Limb (tissue), 2 donors: Measurements from ENCODE around the gene ZNF268.

Source experiments
- DNase-seq, 2 donors: peaks; one replicate each; pipeline ENCODE4 v3.0.0-alpha.2; 2016; ENCODE audit errors: extremely low spot score in 2 of 2

ZNF268 gene

GRCh38 chr12:133181238-133181959 is at the start of gene ZNF268:
Gene ZNF268 (plus strand): TSS chr12:133181495. CDS start chr12:133181998, 503 bp downstream.
- DNase-seq: peak; percentile 89 to 93

- no peak for DNase-seq
Measured at GRCh38 chr12:133135747-133136146, 45.5 kb upstream of the ZNF268 start.

- DNase-seq: no peak
Measured at GRCh38 chr12:133145981-133146380, 35.3 kb upstream of the ZNF268 start.

- no peak for DNase-seq
Measured at GRCh38 chr12:133156125-133156690, 25.1 kb upstream of the ZNF268 start.

- DNase-seq: no peak
Measured at GRCh38 chr12:133165776-133166175, 15.5 kb upstream of the ZNF268 start.

GRCh38 chr12:133172491-133172890 is 8.8 kb upstream of the ZNF268 start:
- no peak for DNase-seq

- no peak for DNase-seq
Measured at GRCh38 chr12:133174901-133175300, 6.4 kb upstream of the ZNF268 start.

- no peak for DNase-seq
Measured at GRCh38 chr12:133180669-133181068, 626 bp upstream of the ZNF268 start.

GRCh38 chr12:133190176-133190575 is 8.9 kb downstream of the ZNF268 start:
- DNase-seq: no peak

GRCh38 chr12:133192847-133193246 is 11.6 kb downstream of the ZNF268 start:
- no peak for DNase-seq

- no peak for DNase-seq
Measured at GRCh38 chr12:133201888-133202287, 20.6 kb downstream of the ZNF268 start.

- DNase-seq: no peak
Measured at GRCh38 chr12:133202493-133203343, 21.4 kb downstream of the ZNF268 start.

- no peak for DNase-seq
Measured at GRCh38 chr12:133203344-133204263, 22.3 kb downstream of the ZNF268 start.

- DNase-seq: no peak
Measured at GRCh38 chr12:133204264-133204603, 22.9 kb downstream of the ZNF268 start.

GRCh38 chr12:133206390-133206789 is 25.1 kb downstream of the ZNF268 start:
- DNase-seq: no peak

- DNase-seq: no peak
Measured at GRCh38 chr12:133215724-133216123, 34.4 kb downstream of the ZNF268 start.

GRCh38 chr12:133217219-133217618 is 35.9 kb downstream of the ZNF268 start:
- no peak for DNase-seq

- DNase-seq: no peak
Measured at GRCh38 chr12:133220521-133220920, 39.2 kb downstream of the ZNF268 start.

GRCh38 chr12:133221241-133221640 is 39.9 kb downstream of the ZNF268 start:
- DNase-seq: no peak

GRCh38 chr12:133222211-133222610 is 40.9 kb downstream of the ZNF268 start:
- DNase-seq: no peak

- no peak for DNase-seq
Measured at GRCh38 chr12:133225527-133225926, 44.2 kb downstream of the ZNF268 start.
